ENCODE measurements around the gene SDC3.
"Not testable (repeated sequence)": the region's sequence is repeated elsewhere in the genome, so short reads cannot be mapped to it uniquely, and the experiment has no call there.

The SDC3 gene, protein sequence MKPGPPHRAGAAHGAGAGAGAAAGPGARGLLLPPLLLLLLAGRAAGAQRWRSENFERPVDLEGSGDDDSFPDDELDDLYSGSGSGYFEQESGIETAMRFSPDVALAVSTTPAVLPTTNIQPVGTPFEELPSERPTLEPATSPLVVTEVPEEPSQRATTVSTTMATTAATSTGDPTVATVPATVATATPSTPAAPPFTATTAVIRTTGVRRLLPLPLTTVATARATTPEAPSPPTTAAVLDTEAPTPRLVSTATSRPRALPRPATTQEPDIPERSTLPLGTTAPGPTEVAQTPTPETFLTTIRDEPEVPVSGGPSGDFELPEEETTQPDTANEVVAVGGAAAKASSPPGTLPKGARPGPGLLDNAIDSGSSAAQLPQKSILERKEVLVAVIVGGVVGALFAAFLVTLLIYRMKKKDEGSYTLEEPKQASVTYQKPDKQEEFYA

DNA sequence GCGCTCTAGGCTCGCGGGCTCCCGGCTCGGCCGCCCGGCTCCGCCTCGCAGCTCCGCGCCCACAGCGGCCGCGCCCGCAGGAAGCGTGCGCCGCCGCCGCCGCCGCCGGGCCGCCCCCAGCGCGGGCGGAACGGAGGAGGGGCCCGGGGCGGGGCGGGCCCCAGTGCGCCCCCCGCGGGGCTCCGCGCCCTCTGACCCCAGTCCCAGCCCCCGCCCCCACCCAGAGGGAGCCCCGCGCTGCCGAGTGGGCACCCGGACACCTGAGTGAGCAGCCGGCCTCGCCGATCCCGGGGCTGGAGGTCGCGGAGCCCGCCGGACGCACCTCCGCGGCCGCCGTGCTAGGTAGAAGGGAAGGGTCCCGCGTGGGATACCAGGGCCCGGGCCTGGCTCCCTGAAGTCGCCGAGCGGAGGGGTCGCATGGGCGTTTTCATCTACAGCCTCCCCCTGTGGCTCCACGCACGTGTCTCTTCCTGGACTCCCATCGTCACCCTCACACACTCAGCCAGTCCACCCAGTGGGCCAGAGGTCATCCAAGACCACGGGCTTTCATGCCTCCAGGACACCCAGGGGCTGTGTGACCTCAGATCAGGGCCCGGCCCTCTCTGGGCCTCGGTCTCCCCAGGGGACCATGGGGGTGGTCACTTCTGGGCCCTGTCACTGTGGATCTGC lies at the start of gene SDC3:
Gene SDC3 (minus strand): TSS at position 63 of the 669 bp plus-strand sequence. CDS start 172 bp downstream, outside the sequence.
- DNase-seq (ENCODE audit: low read depth, low spot score) = no peak
- WGBS (ENCODE audit: insufficient coverage, insufficient read length) = no CpG with 5 or more reads among the region's 68 CpGs
- H3K4me1 ChIP-seq (ENCODE audit: control insufficient read depth, insufficient read depth, low read length) = peaks cover 10% of the 10 kb centered on the region
- H3K9me3 ChIP-seq (ENCODE audit: control insufficient read depth, insufficient read depth, low read length) = no peaks in the 10 kb centered on the region
- no peak within 1 kb of the TSS for H3K27ac ChIP-seq (ENCODE audit: low read length)
- peak within 1 kb of the TSS; percentile 55; the same call in 1 of the 2 replicates for H3K4me3 ChIP-seq (ENCODE audit: low read length)
- H3K27me3 ChIP-seq (ENCODE audit: control insufficient read depth, insufficient read depth, low read length) = peaks cover 1% of the 10 kb centered on the region; the same call in 1 of the 2 replicates
- H3K36me3 ChIP-seq (ENCODE audit: control insufficient read depth, insufficient read depth, low read length) = no peaks in the 10 kb centered on the region

GRCh38 chr1:30957560-30958222 lies 49.1 kb upstream of the SDC3 start:
- no CpG with 5 or more reads among the region's 4 CpGs for WGBS (ENCODE audit: insufficient coverage, insufficient read length)
- Histone ChIP-seq H3K27ac (ENCODE audit: low read length) (no peak overlapping the region), H3K36me3 (ENCODE audit: control insufficient read depth, insufficient read depth, low read length) (peaks cover 12% of the 10 kb centered on the region; the same call in 1 of the 2 replicates), H3K27me3 (ENCODE audit: control insufficient read depth, insufficient read depth, low read length) (no peaks in the 10 kb centered on the region), H3K4me3 (ENCODE audit: low read length) (no peak overlapping the region), H3K4me1 (ENCODE audit: control insufficient read depth, insufficient read depth, low read length) (no peaks in the 10 kb centered on the region), H3K9me3 (ENCODE audit: control insufficient read depth, insufficient read depth, low read length) (no peaks in the 10 kb centered on the region)
- no peak for DNase-seq (ENCODE audit: low read depth, low spot score)

DNA sequence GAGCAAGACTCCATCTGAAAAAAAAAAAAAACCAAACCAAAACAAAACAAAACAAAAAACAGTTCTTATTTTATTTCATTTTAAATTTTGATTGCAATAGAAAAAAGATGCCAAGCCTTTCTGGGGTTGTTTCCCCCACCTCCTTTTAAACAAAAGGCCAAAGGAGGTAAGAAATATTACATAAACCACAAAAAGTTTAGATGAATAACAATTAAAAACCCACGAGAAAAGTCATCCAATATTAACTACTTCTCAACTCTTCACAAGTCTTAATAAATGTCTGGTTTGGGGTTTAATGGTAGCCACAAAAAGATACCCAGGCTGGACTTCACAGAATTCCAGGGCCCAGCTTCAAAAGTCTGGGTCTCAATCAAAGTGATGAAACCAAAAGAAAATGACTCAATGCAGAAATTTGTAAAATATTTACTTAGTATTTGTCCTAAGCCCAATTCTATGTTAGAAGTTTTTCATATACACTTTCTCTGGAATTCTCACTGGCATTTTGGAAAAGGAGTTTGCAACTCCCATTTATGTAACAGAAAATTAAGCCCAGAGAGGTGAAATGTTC lies 47.0 kb upstream of the SDC3 start:
- no peak overlapping the region for H3K27ac ChIP-seq (ENCODE audit: low read length)
- H3K4me3 ChIP-seq (ENCODE audit: low read length) = no peak overlapping the region
- DNase-seq (ENCODE audit: low read depth, low spot score) = no peak
- H3K4me1 ChIP-seq (ENCODE audit: control insufficient read depth, insufficient read depth, low read length) = no peaks in the 10 kb centered on the region
- no peaks in the 10 kb centered on the region for H3K9me3 ChIP-seq (ENCODE audit: control insufficient read depth, insufficient read depth, low read length)
- WGBS (ENCODE audit: insufficient coverage, insufficient read length) = no CpG with 5 or more reads among the region's 1 CpG
- no peaks in the 10 kb centered on the region for H3K27me3 ChIP-seq (ENCODE audit: control insufficient read depth, insufficient read depth, low read length)
- H3K36me3 ChIP-seq (ENCODE audit: control insufficient read depth, insufficient read depth, low read length) = peaks cover 15% of the 10 kb centered on the region; the same call in 1 of the 2 replicates

DNA sequence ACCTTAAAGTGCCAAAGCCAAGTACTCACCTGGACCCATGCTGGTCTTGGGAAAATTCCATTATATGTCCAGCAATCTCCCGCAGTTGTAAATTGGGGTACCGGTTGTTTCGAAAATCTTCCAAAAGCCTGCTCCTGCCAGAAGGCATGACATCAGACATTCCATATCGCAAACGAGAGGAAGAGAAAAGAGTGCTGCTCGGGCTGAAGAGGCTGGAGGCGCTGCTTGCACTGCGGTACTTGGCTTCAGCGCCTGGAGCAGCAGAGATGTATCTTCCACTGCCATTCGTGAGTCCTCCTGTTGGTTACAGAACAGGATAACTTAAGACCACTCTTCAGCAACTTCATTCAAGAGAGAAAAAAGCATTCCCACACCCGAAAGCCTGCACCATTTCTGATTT lies 45.1 kb upstream of the SDC3 start:
- no CpG with 5 or more reads among the region's 11 CpGs for WGBS (ENCODE audit: insufficient coverage, insufficient read length)
- H3K4me3 ChIP-seq (ENCODE audit: low read length) = no peak overlapping the region
- DNase-seq (ENCODE audit: low read depth, low spot score) = no peak
- H3K9me3 ChIP-seq (ENCODE audit: control insufficient read depth, insufficient read depth, low read length) = no peaks in the 10 kb centered on the region
- H3K27me3 ChIP-seq (ENCODE audit: control insufficient read depth, insufficient read depth, low read length) = no peaks in the 10 kb centered on the region
- H3K36me3 ChIP-seq (ENCODE audit: control insufficient read depth, insufficient read depth, low read length) = peaks cover 21% of the 10 kb centered on the region; the same call in 1 of the 2 replicates
- no peaks in the 10 kb centered on the region for H3K4me1 ChIP-seq (ENCODE audit: control insufficient read depth, insufficient read depth, low read length)
- no peak overlapping the region for H3K27ac ChIP-seq (ENCODE audit: low read length)

- Histone ChIP-seq H3K27me3 (ENCODE audit: control insufficient read depth, insufficient read depth, low read length) (no peaks in the 10 kb centered on the region), H3K4me1 (ENCODE audit: control insufficient read depth, insufficient read depth, low read length) (no peaks in the 10 kb centered on the region), H3K27ac (ENCODE audit: low read length) (no peak overlapping the region), H3K36me3 (ENCODE audit: control insufficient read depth, insufficient read depth, low read length) (peaks cover 27% of the 10 kb centered on the region; the same call in 1 of the 2 replicates), H3K9me3 (ENCODE audit: control insufficient read depth, insufficient read depth, low read length) (no peaks in the 10 kb centered on the region), H3K4me3 (ENCODE audit: low read length) (no peak overlapping the region)
- no CpG with 5 or more reads among the region's 5 CpGs for WGBS (ENCODE audit: insufficient coverage, insufficient read length)
- DNase-seq (ENCODE audit: low read depth, low spot score) = no peak
Observed at GRCh38 chr1:30952098-30952497, 43.5 kb upstream of the SDC3 start.

GRCh38 chr1:30950700-30951099 lies 42.1 kb upstream of the SDC3 start:
- H3K4me3 ChIP-seq (ENCODE audit: low read length) = no peak overlapping the region
- no peaks in the 10 kb centered on the region for H3K27me3 ChIP-seq (ENCODE audit: control insufficient read depth, insufficient read depth, low read length)
- no CpG with 5 or more reads among the region's 5 CpGs for WGBS (ENCODE audit: insufficient coverage, insufficient read length)
- H3K27ac ChIP-seq (ENCODE audit: low read length) = no peak overlapping the region
- peaks cover 27% of the 10 kb centered on the region; the same call in 1 of the 2 replicates for H3K36me3 ChIP-seq (ENCODE audit: control insufficient read depth, insufficient read depth, low read length)
- H3K9me3 ChIP-seq (ENCODE audit: control insufficient read depth, insufficient read depth, low read length) = no peaks in the 10 kb centered on the region
- H3K4me1 ChIP-seq (ENCODE audit: control insufficient read depth, insufficient read depth, low read length) = no peaks in the 10 kb centered on the region
- no peak for DNase-seq (ENCODE audit: low read depth, low spot score)

DNA sequence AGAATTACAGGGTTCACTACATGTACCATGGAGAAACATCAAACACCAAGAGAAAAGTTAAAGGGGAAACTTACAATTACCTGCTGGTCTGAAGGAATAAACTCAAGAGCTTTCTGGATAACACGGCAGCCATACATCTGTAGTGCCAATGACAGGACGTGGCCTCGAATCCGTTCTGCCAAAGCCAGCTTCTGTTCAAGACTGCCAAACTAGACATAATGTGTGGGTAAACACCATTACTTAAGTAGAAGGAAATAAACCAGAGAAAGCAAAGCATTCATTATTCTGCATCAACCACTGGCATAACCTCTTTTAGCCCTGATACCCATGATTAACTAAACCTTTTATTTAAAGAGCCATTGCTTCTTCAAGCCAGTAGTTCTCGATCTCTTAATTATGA lies 41.5 kb upstream of the SDC3 start:
- Histone ChIP-seq H3K4me3 (ENCODE audit: low read length) (no peak overlapping the region), H3K27ac (ENCODE audit: low read length) (no peak overlapping the region), H3K27me3 (ENCODE audit: control insufficient read depth, insufficient read depth, low read length) (no peaks in the 10 kb centered on the region), H3K4me1 (ENCODE audit: control insufficient read depth, insufficient read depth, low read length) (no peaks in the 10 kb centered on the region), H3K36me3 (ENCODE audit: control insufficient read depth, insufficient read depth, low read length) (peaks cover 30% of the 10 kb centered on the region; the same call in 1 of the 2 replicates), H3K9me3 (ENCODE audit: control insufficient read depth, insufficient read depth, low read length) (no peaks in the 10 kb centered on the region)
- no peak for DNase-seq (ENCODE audit: low read depth, low spot score)
- WGBS (ENCODE audit: insufficient coverage, insufficient read length) = no CpG with 5 or more reads among the region's 5 CpGs

DNA sequence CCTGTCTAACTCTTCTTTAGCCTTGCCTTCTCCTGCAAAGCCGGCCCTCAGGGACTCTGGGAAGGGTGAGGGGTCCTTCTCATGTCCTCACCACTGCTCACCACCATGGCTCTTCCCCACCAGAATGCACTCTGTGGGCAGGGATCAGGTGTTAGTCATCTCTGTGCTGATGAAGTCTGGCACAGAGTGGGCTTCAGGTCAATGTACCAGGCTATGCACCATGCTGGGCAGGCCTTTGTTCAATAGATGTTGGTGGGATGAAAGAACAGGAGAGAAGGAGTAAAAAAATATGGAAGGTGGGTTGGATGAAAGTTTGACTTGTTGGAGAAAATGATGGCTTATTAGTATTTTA lies 40.9 kb upstream of the SDC3 start:
- no CpG with 5 or more reads among the region's 1 CpG for WGBS (ENCODE audit: insufficient coverage, insufficient read length)
- DNase-seq (ENCODE audit: low read depth, low spot score); H3K27me3 ChIP-seq (ENCODE audit: control insufficient read depth, insufficient read depth, low read length); H3K4me1 ChIP-seq (ENCODE audit: control insufficient read depth, insufficient read depth, low read length); H3K4me3 ChIP-seq (ENCODE audit: low read length); H3K9me3 ChIP-seq (ENCODE audit: control insufficient read depth, insufficient read depth, low read length); H3K27ac ChIP-seq (ENCODE audit: low read length): not testable (repeated sequence)
- peaks cover 34% of the 10 kb centered on the region; the same call in 1 of the 2 replicates for H3K36me3 ChIP-seq (ENCODE audit: control insufficient read depth, insufficient read depth, low read length)

DNA sequence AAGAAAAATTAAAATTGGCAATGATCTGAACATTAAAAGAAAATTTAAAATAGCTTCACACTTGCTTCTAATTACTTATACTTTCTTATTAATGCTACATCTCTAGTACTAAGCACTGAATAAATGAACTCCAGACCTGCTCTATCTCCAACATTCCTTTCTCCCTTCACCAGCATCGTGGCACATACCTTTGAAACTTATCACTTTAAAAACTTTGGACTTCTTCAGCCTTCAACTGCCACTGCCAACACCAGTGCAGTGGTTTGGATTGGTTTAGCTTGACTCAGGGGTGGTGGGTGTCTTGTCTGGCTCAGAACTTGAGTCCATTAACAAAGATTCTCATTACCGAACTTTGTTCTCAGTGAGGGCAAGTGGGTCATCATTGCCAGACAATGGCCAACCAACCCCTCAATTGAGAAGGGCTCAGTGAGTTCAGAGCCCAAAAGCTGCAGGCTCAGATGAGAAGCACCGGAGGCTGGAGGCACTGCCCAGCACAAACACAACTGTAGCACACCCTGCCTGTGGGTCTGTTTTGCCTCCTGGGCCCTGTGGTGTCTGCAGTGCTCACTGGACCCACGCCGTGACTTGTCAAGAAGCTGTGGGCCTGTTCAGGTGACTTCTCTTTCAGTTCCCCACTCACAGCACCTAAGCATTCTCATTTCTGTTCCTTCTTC lies 40.4 kb upstream of the SDC3 start:
- H3K36me3 ChIP-seq (ENCODE audit: control insufficient read depth, insufficient read depth, low read length) = peaks cover 31% of the 10 kb centered on the region; the same call in 1 of the 2 replicates
- H3K27me3 ChIP-seq (ENCODE audit: control insufficient read depth, insufficient read depth, low read length); H3K9me3 ChIP-seq (ENCODE audit: control insufficient read depth, insufficient read depth, low read length); H3K4me1 ChIP-seq (ENCODE audit: control insufficient read depth, insufficient read depth, low read length); H3K4me3 ChIP-seq (ENCODE audit: low read length); DNase-seq (ENCODE audit: low read depth, low spot score); H3K27ac ChIP-seq (ENCODE audit: low read length): not testable (repeated sequence)
- WGBS (ENCODE audit: insufficient coverage, insufficient read length) = no CpG with 5 or more reads among the region's 5 CpGs

All from iPS DF 6.9 (cell line).